Activated gamma-delta T cell (primary cell): Measurements from ENCODE around the gene RND1.

ENCODE experiments used
- DNase-seq: peaks from one replicate; lab custom pipeline; 2025; lab: John Stamatoyannopoulos, UW

The RND1 gene

GRCh38 chr12:48827513-48828096 lies 38.1 kb downstream of the RND1 start:
- DNase-seq: no peak

- DNase-seq: no peak
Observed at GRCh38 chr12:48827026-48827425, 38.6 kb downstream of the RND1 start.

GRCh38 chr12:48826209-48826855 lies 39.3 kb downstream of the RND1 start:
- no peak for DNase-seq

DNA sequence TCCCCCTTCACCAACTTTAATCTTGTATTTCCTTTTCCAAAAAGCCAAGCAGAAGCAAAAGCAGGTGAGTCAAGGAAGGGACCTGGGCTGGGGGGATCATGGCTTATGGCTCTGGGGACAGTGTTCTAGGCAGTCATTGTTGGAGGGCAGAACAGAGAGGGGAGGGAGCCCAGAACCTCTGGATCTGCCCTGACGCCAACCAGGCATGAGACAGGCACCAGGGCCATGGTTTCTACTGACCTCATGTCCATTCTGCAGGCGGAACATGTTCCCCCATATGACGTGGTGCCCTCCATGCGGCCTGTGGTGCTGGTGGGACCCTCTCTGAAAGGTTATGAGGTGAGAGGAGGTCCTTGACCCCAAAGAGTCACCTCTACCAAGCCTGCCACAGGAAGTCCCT lies 40.8 kb downstream of the RND1 start:
- DNase-seq: no peak

DNA sequence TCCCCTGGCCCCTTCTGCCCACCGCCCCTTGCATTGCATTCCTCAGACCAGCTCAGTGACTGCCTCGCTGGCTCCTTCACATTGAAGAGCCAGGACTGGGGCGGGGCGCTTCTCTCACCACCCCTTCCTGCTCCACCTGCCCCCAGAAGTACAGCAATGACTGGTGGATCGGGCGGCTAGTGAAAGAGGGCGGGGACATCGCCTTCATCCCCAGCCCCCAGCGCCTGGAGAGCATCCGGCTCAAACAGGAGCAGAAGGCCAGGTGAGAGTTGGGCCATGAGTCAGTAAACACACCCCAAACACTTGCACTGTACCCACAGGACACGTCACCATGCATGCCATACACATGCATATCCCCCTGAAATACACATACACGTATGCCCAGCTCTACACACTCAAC lies 41.6 kb downstream of the RND1 start:
- no peak for DNase-seq

- no peak for DNase-seq
Observed at GRCh38 chr12:48823281-48823680, 42.4 kb downstream of the RND1 start.

DNA sequence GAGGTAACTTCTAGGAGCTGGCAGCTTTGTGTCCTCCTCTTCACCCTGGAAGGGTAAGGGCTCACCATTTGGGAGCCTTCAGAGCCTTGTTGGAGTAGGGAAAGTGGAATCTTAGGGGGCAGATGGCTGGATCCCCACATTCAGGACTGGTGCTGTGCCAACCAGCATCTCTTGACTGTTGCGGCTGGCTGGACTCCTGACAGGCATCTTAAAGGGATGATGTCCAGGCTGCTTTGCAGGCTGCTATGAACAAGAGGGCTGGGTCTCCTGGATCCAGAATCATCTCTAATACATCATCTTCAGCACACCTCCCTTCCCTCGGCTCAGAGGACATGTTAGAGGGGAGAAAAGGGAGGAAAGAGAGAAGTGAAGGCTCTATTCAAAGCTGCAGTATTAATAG lies 43.0 kb downstream of the RND1 start:
- no peak for DNase-seq

DNA sequence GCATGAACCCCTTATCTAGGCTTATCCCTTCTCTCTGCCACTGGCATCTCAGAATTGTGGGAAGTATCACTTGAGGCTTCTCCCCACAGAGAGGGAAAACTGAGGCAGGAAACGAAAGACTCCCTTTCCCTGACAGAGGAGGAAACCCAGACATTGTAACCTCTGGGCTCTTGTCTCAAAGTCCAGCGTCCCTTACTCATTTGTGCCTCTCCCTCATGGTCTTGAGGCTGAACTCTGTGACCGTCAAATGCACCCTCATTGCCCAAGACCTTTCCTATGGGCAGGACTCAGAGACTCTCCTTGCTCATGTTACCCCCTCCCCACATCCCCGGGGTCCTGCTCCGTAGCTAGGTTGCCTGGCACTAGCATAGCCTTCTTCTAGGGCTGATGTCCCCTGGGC lies 43.5 kb downstream of the RND1 start:
- DNase-seq: no peak

GRCh38 chr12:48819986-48820725 lies 45.5 kb downstream of the RND1 start:
- no peak for DNase-seq

GRCh38 chr12:48818831-48819590 lies 46.7 kb downstream of the RND1 start:
- DNase-seq: no peak

- DNase-seq: peak; percentile 63
Observed at GRCh38 chr12:48817873-48818830, 47.5 kb downstream of the RND1 start, which contains the start of gene CACNB3. Gene CACNB3, plus strand, starts transcription at chr12:48818496. Its CDS starts 434 bp downstream, at chr12:48818930.

DNA sequence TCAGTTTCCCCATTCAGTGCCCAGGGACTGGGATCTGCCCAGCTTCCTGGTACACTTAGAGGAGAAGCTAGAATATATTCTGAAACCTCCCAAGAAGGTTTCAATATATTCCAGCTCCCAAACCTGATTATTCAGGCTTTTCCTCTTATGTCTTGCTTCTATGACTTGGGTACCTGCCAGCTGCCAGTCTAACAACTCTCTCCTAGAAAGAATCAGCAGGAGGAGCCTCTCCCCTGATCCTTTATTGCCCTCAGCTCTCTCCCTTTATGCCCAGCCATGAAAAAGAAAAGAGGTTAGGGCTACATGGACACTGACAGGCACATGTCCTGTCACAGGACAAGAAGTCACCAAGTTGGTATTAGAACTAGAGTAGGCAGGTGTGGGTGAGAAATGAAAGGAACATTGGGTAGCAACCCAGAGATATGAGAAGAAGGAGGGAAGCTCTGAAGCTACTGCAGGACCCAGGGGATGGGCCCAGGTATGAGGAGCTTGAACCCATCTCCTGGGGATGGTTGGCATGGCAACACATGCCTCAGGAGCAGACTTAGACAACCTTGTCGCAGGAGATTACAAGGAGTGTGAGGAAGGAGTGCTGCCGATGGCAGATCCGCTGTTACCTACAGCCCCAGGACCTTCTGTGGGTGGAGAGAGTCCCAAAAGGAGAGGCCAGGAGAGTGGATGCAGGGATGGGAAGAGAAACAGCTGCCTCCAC lies 49.4 kb downstream of the RND1 start:
- no peak for DNase-seq

DNA sequence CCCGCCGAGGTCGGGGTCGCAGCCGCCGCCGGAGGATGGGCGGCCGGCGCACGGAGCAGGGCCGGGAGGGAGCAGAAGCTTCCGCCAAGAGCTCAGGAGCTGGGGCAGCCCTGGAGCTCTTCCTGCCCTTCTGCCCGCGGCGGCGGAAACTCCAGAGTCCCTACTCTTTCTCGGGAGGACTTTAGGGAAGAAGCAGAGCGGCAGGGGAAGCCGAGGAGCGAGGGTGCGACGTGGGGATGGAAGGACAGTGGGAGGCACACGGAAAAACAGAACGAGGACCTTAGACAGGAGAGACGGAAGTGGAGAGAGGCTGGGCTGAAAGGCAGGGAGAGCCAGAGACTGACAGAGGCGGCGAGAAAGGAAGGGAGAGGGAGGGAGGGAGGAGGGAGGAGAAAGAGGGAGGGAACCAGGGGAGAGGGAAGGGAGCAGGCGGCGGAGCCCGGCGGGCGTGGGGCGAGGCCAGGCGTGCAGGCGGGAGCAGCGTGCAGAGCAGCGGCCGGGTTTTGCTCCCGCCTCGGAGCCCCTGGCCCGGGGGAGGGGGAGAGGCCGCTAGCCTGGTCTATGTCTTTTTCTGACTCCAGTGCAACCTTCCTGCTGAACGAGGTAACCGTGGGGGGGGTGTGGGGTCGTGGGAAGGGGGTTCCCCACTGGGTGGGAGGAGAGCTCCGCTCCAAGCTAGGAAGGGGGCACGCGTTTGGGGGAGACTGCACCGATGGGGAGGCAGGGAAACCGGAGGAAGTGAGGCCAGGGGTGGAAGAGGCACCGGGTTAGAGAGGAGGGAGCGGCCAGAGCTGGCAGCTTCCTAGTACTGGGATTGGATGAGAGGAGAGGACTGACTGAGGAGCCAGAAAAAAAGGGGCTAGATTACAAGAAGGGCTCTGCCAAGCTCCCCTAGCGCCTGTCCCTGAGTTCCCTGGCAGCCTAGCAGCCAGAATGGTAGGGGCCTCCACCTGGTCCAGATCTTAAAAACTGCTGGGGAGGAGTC lies 50.3 kb downstream of the RND1 start:
- no peak for DNase-seq

- DNase-seq: peak; percentile 59
Observed at GRCh38 chr12:48814262-48815125, 51.2 kb downstream of the RND1 start.

DNA sequence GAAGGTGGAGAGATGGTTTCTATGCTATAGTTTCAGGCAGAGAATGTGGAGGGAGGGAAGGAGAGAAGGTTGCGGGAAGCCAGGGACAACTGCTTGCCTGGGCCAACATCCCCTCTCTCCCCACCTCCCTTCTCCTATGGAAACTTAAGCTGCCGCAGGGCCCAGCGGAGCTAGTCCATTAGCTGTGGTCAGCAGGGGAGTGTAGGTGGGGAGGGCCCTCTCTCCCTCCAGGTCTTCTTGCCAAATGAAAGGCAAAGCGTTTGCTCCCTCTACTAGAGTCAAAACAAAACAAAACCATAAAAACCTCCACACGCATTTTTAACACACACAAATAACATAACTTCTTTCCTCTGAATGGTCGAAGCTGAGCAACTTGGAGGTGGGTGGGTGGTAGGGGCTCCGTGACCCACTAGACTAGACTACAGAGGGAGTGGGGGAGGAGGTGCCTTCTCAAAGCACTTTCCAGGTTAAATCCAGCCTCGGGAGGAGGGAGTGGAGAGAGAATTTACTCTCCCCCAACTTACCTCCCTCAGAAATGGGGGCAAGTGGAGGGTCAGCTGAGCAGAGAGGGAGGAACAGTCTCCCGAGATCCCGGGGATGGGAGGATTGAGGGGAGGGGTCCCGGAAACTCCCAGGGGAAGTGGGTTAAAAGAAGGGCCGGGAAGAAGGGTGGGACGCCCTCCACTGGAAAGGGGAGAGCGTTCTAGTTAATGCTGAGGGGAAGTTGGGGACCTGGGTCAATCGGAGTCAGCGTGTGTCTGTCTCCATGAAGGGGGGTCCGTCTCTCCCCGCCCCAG lies 52.0 kb downstream of the RND1 start:
- no peak for DNase-seq

GRCh38 chr12:48812389-48812788 lies 53.3 kb downstream of the RND1 start:
- DNase-seq: no peak

DNA sequence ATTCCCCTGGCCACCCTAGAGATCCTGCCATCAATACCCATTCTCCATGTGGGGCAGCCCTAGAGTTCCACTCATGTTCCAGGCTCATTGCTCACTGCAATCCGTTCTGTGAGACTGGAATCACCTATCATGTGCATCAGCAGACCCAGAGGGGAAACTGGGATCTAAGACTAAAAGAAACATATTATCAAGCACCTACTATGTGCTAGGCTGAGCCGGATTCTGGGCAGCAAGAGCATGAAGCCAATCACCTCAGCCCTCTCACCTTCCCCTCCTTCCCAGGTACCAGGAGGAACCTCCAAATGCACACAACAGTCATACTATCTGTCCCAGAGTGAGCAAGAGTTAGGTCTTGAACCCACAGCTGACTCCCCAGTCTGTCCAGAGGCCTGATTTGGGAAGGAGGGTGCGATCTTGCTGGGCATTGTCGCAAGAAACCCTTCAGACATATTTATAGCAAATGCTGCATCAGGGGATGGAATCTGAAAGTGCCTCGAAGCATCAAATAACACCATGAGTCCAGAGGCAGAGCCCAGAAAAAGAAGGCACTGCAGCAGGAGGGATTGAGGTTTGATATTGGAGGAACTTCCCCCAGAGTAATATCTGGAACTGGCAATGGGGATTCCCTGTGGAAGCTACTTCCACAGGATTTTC lies 54.1 kb downstream of the RND1 start:
- no peak for DNase-seq
